ENCODE data around the gene STIP1. TPM values are rescaled to one million over a fixed set of nuclear protein-coding genes. Genes with fewer than 3 reads are reported as not detected.
A peak's percentile ranks its signal among the peaks of the same experiment; 100 is the strongest.

Gene STIP1
- total RNA-seq, 2 donors from 2014 or later = 230 to 257 TPM

DNA sequence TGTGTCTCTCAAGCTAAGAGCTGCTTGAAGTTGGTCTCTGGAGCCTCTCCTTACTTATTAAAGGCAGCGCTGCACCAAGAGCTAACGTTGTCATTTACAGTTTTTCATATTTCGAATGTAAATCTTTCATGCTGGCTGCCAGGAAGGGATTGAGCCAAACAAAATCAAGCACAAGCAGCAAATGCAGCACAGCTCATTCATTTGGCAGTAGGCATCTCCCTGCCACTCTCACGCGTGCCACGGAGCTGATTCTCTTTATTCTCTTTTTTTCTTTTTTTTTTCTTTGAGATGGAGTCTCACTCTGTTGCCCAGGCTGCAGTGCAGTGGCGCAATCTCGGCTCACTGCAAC is 47.0 kb downstream of the STIP1 start:
- no peaks in the 10 kb centered on the region for H3K27me3 ChIP-seq (ENCODE audit: control insufficient read depth, insufficient read depth, low read length, poor library complexity, severe bottlenecking)
- H3K27me3 Mint-ChIP-seq (ENCODE audit: insufficient read depth) = peaks cover 6% of the 10 kb centered on the region

DNA sequence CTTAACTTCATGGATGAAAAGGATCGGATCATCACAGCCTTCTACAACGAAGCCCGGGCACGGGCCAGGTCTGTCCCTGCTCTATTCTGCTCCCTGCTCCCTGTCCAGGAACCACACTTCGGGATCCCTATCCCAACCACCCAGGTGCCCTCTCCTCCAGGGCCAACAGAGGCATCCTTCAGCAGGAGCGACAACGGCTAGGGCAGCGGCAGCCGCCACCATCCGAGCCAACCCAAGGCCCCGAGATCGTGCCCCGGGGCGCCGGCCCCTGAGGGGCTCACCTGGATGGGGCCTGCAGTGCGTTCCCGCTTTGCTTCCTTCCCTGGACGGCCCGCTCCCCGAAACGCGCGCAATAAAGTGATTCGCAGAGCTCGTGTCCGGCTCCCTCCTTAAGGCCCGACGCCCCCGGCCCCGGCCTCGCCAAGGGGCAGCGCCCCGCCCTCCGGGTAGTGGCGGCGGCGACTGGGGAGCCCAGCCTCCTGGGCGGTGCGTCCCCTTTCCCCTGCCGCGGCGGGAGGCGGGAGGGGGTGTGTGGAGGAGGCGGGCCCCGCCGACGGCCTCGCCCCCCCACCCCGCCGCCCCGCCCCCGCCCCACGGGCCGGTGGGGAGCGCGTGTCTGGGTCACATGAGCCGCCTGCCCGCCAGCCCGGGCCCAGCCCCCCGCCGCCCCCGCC is 48.1 kb downstream of the STIP1 start, which contains the start of gene VEGFB:
Gene VEGFB, plus strand, starts transcription at position 672 of the 674 bp plus-strand sequence. CDS start 250 bp downstream, outside the sequence.
- Histone ChIP-seq H3K27me3 (ENCODE audit: control insufficient read depth, insufficient read depth, low read length, poor library complexity, severe bottlenecking) (no peaks in the 10 kb centered on the region), H3K4me3 (ENCODE audit: low read length) (peak within 1 kb of the TSS; percentile 83), H3K27ac (ENCODE audit: low read depth, low read length) (no peak within 1 kb of the TSS), H3K4me1 (ENCODE audit: control insufficient read depth, insufficient read depth, low read length) (no peaks in the 10 kb centered on the region), H3K36me3 (ENCODE audit: control insufficient read depth, insufficient read depth, low read length) (peaks cover 9% of the 10 kb centered on the region), H3K9me3 (ENCODE audit: control insufficient read depth, low read length) (no peaks in the 10 kb centered on the region), H3K9ac (ENCODE audit: extremely low read depth, low read length, poor library complexity, severe bottlenecking) (no peak within 1 kb of the TSS)
- Mint-ChIP-seq H3K36me3 (ENCODE audit: low read depth) (peaks cover 15% of the 10 kb centered on the region), H3K9me3 (no peaks in the 10 kb centered on the region), H3K27ac (no peak within 1 kb of the TSS), H3K4me1 (peaks cover 8% of the 10 kb centered on the region), H3K27me3 (ENCODE audit: insufficient read depth) (peaks cover 6% of the 10 kb centered on the region), H3K4me3 (peak within 1 kb of the TSS; percentile 68)
- TF ChIP-seq, protein P1, sequence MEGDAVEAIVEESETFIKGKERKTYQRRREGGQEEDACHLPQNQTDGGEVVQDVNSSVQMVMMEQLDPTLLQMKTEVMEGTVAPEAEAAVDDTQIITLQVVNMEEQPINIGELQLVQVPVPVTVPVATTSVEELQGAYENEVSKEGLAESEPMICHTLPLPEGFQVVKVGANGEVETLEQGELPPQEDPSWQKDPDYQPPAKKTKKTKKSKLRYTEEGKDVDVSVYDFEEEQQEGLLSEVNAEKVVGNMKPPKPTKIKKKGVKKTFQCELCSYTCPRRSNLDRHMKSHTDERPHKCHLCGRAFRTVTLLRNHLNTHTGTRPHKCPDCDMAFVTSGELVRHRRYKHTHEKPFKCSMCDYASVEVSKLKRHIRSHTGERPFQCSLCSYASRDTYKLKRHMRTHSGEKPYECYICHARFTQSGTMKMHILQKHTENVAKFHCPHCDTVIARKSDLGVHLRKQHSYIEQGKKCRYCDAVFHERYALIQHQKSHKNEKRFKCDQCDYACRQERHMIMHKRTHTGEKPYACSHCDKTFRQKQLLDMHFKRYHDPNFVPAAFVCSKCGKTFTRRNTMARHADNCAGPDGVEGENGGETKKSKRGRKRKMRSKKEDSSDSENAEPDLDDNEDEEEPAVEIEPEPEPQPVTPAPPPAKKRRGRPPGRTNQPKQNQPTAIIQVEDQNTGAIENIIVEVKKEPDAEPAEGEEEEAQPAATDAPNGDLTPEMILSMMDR (conservative IDR thresholded peaks at IDR 0.05) = peak; percentile 9
- peak; percentile 79 for DNase-seq
- 5 to 12% methylated on average over 8 to 44 of the region's 62 CpGs for WGBS, 2 experiments (ENCODE audit: insufficient coverage in 1 of 2, insufficient read length in 1 of 2)

More for the DNA sequence above, 47.0 kb downstream of the STIP1 start:
- H3K4me1 ChIP-seq (ENCODE audit: control insufficient read depth, insufficient read depth, low read length) = no peaks in the 10 kb centered on the region
- DNase-seq = no peak
- no peak overlapping the region for H3K9ac ChIP-seq (ENCODE audit: extremely low read depth, low read length, poor library complexity, severe bottlenecking)
- Mint-ChIP-seq H3K36me3 (ENCODE audit: low read depth) (peaks cover 6% of the 10 kb centered on the region), H3K9me3 (no peaks in the 10 kb centered on the region), H3K27ac (no peak overlapping the region), H3K4me1 (peaks cover 8% of the 10 kb centered on the region), H3K4me3 (no peak overlapping the region)
- 95 to 96% methylated on average over 8 of the region's 8 CpGs for WGBS, 2 experiments (ENCODE audit: insufficient coverage in 1 of 2, insufficient read length in 1 of 2)
- H3K27ac ChIP-seq (ENCODE audit: low read depth, low read length) = no peak overlapping the region
- H3K9me3 ChIP-seq (ENCODE audit: control insufficient read depth, low read length) = no peaks in the 10 kb centered on the region
- peaks cover 3% of the 10 kb centered on the region for H3K36me3 ChIP-seq (ENCODE audit: control insufficient read depth, insufficient read depth, low read length)
- TF ChIP-seq, protein P1 (conservative IDR thresholded peaks at IDR 0.05) = no peak
- no peak overlapping the region for H3K4me3 ChIP-seq (ENCODE audit: low read length)

- Mint-ChIP-seq H3K27me3 (ENCODE audit: insufficient read depth) (peaks cover 6% of the 10 kb centered on the region), H3K36me3 (ENCODE audit: low read depth) (peaks cover 18% of the 10 kb centered on the region), H3K27ac (no peak overlapping the region), H3K4me3 (peak overlapping the region; percentile 68), H3K9me3 (no peaks in the 10 kb centered on the region), H3K4me1 (peaks cover 8% of the 10 kb centered on the region)
- TF ChIP-seq, protein P1 (conservative IDR thresholded peaks at IDR 0.05) = no peak
- peak; percentile 76 for DNase-seq
- H3K4me3 ChIP-seq (ENCODE audit: low read length) = peak overlapping the region; percentile 81
- peaks cover 9% of the 10 kb centered on the region for H3K36me3 ChIP-seq (ENCODE audit: control insufficient read depth, insufficient read depth, low read length)
- no peaks in the 10 kb centered on the region for H3K9me3 ChIP-seq (ENCODE audit: control insufficient read depth, low read length)
- no peaks in the 10 kb centered on the region for H3K4me1 ChIP-seq (ENCODE audit: control insufficient read depth, insufficient read depth, low read length)
- H3K27ac ChIP-seq (ENCODE audit: low read depth, low read length) = no peak overlapping the region
- H3K27me3 ChIP-seq (ENCODE audit: control insufficient read depth, insufficient read depth, low read length, poor library complexity, severe bottlenecking) = no peaks in the 10 kb centered on the region
- WGBS, 2 experiments (ENCODE audit: insufficient coverage in 1 of 2, insufficient read length in 1 of 2) = 2 to 8% methylated on average over 23 to 80 of the region's 80 CpGs
- no peak overlapping the region for H3K9ac ChIP-seq (ENCODE audit: extremely low read depth, low read length, poor library complexity, severe bottlenecking)
Measured at GRCh38 chr11:64234647-64235379, 48.8 kb downstream of the STIP1 start.

Measured in endodermal cell (in vitro differentiated cells).